C4-2B (cell line): ENCODE data around the gene LTBP2.

Experiments used
- H3K27ac ChIP-seq: fragments of 450-650 bp; 2 replicates; pipeline ENCODE4 v1.5.1; 2017
- ZFX ChIP-seq: fragments of 450-650 bp; IDR thresholded peaks from 2 replicates; pipeline ENCODE4 v1.6.1; 2017
- TF ChIP-seq, protein P1 (sequence below): fragments of 450-650 bp; conservative IDR thresholded peaks from 2 replicates; pipeline ENCODE4 v1.5.1; 2017; ENCODE audit warnings: mild to moderate bottlenecking

Gene LTBP2

GRCh38 chr14:74593241-74593953 is 18.6 kb downstream of the LTBP2 start:
- TF ChIP-seq, protein P1, sequence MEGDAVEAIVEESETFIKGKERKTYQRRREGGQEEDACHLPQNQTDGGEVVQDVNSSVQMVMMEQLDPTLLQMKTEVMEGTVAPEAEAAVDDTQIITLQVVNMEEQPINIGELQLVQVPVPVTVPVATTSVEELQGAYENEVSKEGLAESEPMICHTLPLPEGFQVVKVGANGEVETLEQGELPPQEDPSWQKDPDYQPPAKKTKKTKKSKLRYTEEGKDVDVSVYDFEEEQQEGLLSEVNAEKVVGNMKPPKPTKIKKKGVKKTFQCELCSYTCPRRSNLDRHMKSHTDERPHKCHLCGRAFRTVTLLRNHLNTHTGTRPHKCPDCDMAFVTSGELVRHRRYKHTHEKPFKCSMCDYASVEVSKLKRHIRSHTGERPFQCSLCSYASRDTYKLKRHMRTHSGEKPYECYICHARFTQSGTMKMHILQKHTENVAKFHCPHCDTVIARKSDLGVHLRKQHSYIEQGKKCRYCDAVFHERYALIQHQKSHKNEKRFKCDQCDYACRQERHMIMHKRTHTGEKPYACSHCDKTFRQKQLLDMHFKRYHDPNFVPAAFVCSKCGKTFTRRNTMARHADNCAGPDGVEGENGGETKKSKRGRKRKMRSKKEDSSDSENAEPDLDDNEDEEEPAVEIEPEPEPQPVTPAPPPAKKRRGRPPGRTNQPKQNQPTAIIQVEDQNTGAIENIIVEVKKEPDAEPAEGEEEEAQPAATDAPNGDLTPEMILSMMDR, result no peak
- TF ChIP-seq ZFX, result no peak
- no peak overlapping the region for H3K27ac ChIP-seq

DNA sequence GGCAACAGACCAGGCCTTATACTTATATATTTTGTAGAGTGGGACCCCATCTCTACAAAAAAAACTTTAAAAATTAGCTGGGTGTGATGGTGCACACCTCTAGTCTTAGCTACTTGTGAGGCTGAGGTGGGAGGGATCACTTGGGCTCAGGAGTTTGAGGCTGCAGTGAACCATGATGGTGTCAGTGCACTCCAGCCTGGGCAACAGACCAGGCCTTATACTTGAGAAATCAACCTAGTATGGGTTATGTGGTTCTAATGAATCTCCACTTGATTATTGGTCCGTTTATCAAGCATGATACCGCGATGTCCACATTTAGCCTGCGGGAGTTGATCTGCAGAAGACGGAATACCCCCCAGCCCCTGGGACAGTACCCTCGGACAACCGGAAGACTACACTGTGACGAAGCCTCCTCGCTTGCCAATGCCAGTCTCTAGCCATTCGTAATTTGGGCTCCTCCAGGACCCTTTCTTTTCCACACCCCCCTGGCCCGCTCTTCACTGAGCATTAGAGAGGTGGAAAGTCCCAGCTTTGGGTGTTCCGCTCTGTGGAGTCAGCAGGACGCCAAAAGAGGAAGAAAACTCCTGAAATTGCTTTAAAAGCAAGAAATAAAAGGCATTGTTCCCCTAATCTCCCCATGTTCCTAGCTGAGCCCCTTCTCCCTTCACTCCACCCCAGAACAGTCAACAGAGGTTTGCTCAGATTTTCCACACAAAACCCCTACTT is 19.4 kb downstream of the LTBP2 start:
- no peak overlapping the region for H3K27ac ChIP-seq
- no peak for TF ChIP-seq ZFX
- TF ChIP-seq, protein P1, result no peak

- H3K27ac ChIP-seq, result no peak overlapping the region
- no peak for TF ChIP-seq ZFX
- TF ChIP-seq, protein P1, result no peak
Observed at GRCh38 chr14:74591899-74592298, 20.1 kb downstream of the LTBP2 start.

GRCh38 chr14:74591394-74591793 is 20.6 kb downstream of the LTBP2 start:
- H3K27ac ChIP-seq, result no peak overlapping the region
- TF ChIP-seq, protein P1, result no peak
- TF ChIP-seq ZFX, result no peak

DNA sequence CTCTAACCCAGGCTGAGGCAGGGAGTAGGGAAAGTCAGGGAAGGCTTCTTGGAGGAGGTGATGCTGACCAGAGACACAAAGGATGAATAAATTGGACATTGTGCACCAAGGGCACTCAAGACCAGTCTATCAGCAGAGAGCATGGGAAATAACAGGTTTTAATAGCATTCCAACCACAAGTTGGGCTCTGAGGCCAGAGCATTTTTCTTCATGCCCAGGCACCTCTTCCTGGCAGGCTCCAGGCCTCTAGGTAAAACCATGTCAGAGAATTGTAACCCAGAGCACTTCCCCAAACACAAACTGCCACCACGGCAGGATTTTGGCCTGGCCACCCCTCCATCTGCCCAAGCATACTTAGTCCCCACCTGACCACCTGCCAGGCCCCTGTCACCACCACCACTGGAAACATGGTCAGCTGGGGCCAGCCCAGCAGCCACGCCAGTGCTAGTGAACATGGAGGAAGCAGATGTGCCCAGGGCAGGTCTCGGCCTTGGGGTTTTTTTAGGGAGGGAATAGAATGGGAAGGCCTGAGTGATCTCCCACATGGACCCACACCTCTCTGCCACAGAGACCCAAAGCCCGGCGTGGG is 22.7 kb downstream of the LTBP2 start:
- TF ChIP-seq, protein P1, result no peak
- no peak for TF ChIP-seq ZFX
- no peak overlapping the region for H3K27ac ChIP-seq

- H3K27ac ChIP-seq, result no peak overlapping the region
- no peak for TF ChIP-seq ZFX
- TF ChIP-seq, protein P1, result no peak
Observed at GRCh38 chr14:74587363-74587707, 24.7 kb downstream of the LTBP2 start.
